NCI-H82 treated with DMSO at 0.1 percent for 48 hours (cell line): ENCODE data around the gene SMTNL1.

Experiments
- DNase-seq: peaks from one replicate; lab custom pipeline; 2025; ENCODE audit not compliant: unreplicated experiment; lab: John Stamatoyannopoulos, UW

SMTNL1 gene

GRCh38 chr11:57586711-57587245 lies 49.4 kb downstream of the SMTNL1 start:
- DNase-seq = no peak

- DNase-seq = no peak
Measured at GRCh38 chr11:57588046-57588710, 50.8 kb downstream of the SMTNL1 start.

DNA sequence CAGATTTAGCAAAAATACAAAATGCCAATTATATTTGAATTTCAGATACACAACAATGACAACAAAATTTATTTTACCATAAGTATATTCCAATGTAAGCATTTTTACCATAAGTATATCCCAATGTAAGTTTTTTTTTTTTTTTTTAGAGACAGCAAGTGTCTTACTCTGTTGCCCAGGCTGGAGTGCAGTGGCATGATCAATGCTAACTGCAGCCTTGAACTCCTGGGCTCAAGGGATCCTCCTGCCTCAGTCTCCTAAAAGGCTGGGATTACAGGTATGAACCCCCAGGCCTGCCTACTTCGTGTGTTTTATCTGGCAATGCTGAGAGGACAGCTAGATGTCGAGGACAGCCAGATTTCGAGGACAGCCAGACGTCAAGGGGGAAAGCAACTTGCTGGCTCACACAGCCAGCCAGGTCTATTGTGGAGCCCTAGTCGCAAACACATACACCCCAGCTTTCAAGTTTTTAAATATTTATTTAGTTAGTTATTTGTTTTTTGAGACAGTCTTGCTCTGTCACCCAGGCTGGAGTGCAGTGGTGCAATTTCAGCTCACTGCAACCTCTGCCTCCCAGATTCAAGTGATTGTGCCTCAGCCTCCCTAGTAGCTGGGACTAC lies 59.0 kb downstream of the SMTNL1 start:
- DNase-seq = no peak

GRCh38 chr11:57597461-57597915 lies 60.1 kb downstream of the SMTNL1 start, which contains the start of gene SERPING1:
SERPING1 (plus strand) TSS chr11:57597685; CDS start chr11:57598271, 586 bp downstream.
- DNase-seq = no peak

GRCh38 chr11:57597916-57598830 lies 60.8 kb downstream of the SMTNL1 start:
- peak; percentile 86 for DNase-seq

GRCh38 chr11:57598831-57599155 lies 61.4 kb downstream of the SMTNL1 start:
- no peak for DNase-seq

GRCh38 chr11:57599381-57599780 lies 62.0 kb downstream of the SMTNL1 start:
- DNase-seq = no peak
